Fibroblast of skin of abdomen (primary cell): ENCODE results near the gene MAPKAP1.

Experiments used
- DNase-seq: peaks from one replicate; pipeline ENCODE4 v3.0.0-alpha.2; 2013

MAPKAP1 gene

GRCh38 chr9:125447202-125447802 lies 259.7 kb downstream of the MAPKAP1 start:
- DNase-seq = no peak

DNA sequence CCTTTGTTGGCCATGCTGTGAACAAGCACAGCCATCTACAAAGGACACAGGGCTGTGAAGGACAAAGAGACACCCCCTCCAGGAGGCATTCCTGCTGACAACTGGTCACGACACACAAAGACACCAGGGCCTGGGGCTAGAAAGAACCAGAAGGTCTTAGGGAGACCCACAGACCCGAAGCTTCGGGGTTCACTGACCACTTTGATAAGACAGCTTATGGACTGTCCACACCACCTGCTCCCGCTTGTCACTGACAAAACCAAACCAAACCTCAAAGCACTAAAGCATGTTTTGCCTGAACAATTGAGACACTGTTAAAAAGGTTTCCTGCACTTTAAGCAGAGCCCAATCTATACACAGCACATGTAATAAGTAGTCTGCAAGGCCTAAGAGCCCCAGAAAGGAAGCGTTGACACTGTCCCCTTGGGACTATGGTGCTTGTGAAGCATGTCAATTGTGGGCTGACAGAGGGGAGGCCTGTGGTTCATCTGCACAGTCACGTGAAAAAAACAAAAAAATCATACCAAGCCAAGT lies 260.4 kb downstream of the MAPKAP1 start:
- DNase-seq = no peak

DNA sequence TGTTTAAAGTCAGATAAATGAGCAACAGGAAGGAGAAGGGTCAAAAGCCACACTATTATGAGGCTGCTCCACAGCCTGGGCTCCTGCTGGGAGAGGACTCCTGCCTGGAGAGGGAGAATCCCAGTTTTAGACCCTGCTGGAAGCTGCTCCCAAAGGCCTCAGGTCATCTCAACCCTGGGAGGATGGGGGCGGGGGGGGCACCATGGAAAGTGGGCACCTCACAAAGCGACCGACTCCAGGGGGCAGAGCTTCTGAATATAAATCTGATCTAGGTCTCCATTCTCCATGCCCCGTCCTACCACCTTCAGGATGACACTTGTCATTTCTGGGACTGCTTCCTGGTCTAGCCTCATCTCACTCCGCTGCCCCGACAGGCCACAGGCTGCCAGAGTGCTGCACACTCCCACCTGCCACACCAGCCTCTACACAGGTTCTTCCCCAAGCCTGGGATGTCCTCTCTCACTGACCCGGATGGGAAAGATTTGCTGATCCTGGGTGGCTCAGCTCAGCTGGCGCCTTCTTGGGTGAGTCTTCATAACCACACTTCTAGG lies 262.0 kb downstream of the MAPKAP1 start:
- DNase-seq = no peak

GRCh38 chr9:125444166-125444565 lies 262.8 kb downstream of the MAPKAP1 start:
- DNase-seq = no peak

DNA sequence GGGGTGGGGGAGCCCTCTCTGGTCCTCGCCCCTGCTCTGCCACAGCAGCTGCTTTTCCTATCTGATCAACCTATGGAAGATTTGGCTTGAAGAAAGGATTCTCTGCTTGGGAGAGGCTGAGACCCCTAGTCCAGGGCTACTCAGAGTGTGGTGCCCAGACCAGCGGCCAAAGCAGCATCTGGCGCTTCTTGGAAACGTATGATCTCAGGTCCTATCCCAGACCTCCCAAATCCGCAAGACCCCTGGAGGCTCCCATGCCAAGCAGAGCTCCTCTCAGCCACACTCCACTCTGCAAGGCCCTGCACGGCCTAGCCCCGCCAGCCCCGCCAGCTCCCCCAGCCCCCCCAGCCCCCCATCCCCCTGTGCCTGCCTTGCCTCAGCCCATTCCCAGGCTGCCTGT lies 263.6 kb downstream of the MAPKAP1 start:
- no peak for DNase-seq

DNA sequence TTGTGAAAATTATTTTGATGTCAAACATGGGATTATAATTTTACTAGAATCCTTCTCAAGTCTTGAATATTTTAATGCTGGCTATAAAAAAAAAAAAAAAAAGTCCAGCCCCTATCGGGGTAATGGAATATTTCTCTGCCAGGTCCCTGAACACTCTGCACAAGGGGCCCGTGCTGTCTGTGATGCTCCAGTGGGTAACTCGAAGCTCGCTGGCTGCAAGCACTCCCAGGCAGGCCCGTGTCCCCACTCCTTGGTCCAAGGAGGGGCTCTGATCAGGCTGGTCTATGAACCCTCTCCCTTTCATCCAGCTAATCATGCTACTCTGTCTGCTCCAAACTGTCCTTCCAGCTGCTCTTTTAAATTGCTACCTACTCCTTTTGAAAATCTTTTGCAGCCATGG lies 264.6 kb downstream of the MAPKAP1 start:
- DNase-seq = no peak

DNA sequence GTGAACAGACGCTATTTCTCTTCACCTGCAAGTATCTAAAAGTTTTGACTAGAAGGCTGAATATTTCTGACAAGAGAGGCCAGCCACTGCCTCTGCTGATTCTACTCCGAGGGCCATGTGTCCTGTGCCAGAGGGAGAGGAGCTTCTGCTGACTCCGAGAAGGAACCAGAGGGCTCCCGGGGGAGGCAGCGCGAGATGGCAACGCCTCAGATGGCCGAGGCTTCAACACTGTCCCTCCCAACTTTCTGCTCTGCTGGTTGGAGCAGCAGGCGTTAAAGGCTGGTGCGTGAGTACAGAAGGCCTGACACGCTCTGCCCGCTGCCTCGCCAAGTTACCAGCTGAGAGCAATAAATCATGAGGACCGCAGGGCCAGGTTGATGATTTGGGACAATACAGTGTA lies 266.6 kb downstream of the MAPKAP1 start:
- DNase-seq = no peak

GRCh38 chr9:125439434-125440272 lies 267.4 kb downstream of the MAPKAP1 start:
- DNase-seq = no peak

GRCh38 chr9:125438506-125439433 lies 268.2 kb downstream of the MAPKAP1 start:
- no peak for DNase-seq

DNA sequence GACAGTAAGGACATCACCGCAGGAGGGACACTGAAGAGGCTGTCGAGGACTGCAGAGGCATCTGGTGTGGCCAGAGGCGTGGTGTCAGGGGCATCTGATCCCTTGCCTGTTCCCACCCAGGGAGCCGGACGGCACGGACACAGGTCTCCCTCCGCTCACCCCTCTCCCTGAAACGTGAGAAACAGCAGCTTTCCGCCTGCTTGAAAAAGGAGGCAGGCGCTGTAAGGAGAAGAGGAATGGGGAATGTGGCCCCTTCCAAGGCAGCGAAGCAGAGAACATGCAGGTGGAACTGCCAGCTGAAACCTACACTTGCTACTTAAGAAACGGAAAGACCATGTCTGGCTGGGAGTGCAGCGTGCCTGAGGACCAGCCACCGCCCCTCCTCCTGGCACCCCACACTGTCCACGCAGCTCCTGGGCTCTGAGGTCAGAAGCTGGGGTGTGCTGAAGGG lies 269.2 kb downstream of the MAPKAP1 start:
- no peak for DNase-seq

GRCh38 chr9:125436613-125437443 lies 270.2 kb downstream of the MAPKAP1 start:
- no peak for DNase-seq

GRCh38 chr9:125435776-125436612 lies 271.0 kb downstream of the MAPKAP1 start:
- DNase-seq = no peak

- no peak for DNase-seq
Measured at GRCh38 chr9:125434986-125435775, 271.8 kb downstream of the MAPKAP1 start.

DNA sequence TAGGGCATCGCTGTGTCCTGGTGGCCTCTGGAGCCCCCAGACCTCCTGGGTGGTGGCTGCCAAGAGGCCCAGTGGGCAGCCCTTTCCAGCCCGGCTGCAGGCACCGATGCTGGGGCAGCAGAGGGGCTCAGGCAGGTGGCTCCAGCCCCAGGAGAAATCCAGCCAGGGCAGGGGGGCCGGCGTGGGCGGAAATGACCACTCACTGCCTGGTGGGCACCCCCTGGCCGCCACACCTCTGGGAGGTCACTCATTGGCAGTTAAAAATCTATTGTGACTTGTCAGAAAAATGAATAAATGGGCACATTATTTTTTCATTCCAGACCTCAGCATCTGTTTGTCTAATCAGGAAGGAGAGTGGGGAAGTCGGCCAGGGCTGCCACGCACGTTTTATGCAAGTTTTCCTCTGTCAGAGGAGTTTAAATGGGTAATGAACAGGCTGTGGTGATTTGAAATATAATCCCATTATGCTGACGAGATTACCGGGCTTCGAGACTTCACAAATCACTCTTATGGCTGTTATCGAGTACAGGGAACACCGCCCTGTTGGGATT lies 273.5 kb downstream of the MAPKAP1 start:
- DNase-seq = no peak

DNA sequence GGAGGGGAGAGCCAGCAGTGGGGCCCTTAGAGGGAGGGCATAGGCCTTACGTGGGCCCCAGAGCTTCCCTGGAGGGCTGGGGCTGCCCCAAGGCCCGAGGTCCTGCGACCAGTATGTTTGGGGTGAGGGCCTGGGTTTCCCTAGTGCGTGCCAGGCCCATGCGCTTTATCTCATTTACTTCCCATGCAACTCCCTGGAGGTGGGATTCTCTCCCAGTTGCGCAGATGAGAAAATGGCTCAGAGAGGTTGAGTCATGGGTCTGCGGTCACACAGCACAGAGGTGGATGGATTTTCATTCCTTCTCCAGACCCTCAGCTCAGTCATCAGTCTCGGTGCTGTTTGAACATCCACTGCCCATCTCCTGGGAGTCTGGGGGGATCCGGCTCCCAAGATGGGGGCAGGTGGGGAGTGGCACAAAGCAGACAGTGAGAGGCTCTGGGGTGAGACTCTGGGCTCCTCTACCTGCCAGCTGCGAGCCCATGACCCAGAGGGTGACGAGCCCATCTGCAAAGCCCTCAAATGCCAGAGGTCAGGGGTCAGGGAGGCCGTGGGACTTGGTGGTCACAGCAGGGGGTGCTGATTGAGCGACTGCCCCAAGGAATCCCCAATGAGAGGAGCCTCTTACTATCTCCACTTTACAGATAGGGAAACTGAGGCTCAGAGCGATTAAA lies 274.2 kb downstream of the MAPKAP1 start:
- DNase-seq = no peak

DNA sequence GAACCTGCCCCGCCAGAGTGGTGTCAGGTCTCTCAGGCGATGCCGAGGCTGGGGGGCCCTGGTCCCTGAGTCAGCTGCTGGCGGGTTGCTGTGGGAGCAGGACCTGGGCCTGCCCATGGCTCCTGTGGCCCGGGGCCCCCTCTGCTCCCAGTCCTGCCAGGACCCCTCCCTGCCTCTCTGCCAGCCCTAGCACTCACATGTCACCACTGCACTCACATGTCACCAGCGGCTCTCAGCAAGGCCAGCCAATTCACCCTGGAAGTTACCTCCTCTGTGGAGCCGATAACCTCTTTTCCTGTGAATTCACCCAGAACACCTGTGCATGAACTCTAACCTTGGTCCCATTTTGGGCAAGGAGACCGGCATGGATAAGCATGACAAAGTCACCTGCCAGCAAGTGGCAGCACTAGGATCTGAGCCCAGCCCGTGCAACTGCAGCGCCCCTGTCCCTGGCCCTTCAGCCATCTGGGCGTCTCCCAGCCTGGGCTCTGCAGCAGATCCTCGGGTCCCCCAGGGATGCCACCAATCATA lies 275.2 kb downstream of the MAPKAP1 start:
- DNase-seq = no peak

DNA sequence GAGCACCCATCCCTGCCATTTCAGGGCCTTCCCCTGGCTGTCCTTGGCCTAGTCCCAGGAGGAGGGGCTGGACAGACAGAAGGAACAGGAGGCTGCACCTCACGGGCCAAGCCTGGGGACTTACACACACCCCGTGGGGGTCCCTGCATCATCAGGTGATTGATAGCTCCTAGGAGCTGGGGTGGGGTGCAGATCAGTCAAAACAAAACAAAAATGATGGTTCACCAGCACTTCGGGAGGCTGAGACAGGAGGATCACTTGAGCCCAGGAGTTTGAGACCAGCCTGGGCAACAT lies 276.0 kb downstream of the MAPKAP1 start:
- no peak for DNase-seq

- DNase-seq = no peak
Measured at GRCh38 chr9:125430161-125431011, 276.6 kb downstream of the MAPKAP1 start.
